Activated CD4-positive, CD25-positive, alpha-beta regulatory T cell treated with anti-CD3 and anti-CD28 coated beads, Interleukin-2, amount 50 U/mL, for 72 hours (primary cell): Measurements from ENCODE around the gene LUC7L2.
"Not testable (repeated sequence)": the region's sequence is repeated elsewhere in the genome, so short reads cannot be mapped to it uniquely, and the experiment has no call there.

Source experiments
- DNase-seq: peaks from one replicate; pipeline ENCODE4 v3.0.0; 2021

Gene LUC7L2, protein sequence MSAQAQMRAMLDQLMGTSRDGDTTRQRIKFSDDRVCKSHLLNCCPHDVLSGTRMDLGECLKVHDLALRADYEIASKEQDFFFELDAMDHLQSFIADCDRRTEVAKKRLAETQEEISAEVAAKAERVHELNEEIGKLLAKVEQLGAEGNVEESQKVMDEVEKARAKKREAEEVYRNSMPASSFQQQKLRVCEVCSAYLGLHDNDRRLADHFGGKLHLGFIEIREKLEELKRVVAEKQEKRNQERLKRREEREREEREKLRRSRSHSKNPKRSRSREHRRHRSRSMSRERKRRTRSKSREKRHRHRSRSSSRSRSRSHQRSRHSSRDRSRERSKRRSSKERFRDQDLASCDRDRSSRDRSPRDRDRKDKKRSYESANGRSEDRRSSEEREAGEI

DNA sequence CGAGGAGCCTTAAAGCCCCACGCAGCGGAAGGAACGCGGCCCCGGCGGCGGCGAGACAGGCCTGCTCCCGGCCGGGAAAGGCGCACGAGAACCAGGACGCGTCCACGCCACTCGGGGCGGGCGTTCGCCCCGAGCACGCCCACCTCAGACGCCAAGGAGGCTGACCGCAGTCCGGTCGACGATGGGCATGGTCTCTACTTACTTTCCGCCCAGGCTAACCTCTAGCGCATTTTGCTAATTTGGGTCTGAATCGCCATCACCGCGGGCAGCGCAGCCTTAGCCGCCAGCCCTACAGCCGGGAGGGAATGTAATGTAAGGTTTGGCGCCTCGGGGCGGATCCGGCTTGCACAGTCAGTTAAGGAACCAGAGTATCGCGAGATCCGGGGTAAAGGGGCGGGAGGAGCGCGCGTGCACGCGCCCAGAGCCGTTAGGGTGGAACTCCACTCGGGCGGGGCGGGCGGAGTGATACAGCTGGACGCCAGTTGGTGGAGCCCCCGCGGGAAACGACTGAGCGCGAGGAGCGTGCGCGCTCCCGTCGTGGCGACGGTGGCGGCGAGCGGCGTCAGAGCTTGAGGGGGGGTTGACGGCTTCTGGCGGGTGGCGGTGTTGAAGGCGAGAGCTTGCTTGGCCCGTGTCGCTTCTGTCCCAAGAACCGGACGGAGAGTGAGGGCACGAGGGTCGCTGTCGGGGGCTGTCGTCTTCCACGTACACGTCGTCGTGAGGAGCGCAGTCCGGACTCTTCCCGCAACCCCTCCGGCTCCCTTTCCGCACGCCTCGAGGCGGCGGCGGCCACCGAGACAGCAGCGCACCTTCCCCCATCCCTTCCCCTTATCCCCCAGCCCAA lies at the start of gene LUC7L2:
LUC7L2 (plus strand) TSS at position 529 of the 844 bp plus-strand sequence. CDS start 368 bp downstream, outside the sequence.
- DNase-seq, result peak; percentile 98

DNA sequence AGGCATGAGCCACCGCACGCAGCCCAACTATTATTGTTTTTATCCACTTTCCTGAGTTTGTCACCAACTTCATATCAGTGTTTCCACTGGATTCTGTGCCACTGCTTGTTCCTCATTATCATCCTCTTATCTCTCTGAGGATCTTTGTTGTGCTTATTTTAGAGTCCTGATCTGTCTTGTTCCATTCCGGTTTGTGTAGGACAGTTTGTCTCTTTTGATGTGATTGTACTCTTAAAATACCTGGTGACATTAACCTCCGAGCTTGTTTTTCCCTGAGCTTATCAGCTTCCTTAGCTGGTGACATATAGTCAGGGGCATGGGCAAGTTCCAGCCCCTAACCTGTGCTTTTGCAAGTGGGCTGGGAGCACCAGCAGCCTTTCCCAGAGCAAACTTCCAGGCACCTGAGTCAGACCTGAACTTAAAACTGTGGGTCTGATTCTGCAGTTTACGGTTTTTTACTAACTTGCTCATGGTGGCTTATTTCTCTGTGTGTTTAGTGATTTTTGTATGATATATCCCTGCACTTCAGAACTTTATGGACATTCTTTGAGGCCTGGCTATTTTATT lies 41.7 kb upstream of the LUC7L2 start:
- DNase-seq, result no peak

DNA sequence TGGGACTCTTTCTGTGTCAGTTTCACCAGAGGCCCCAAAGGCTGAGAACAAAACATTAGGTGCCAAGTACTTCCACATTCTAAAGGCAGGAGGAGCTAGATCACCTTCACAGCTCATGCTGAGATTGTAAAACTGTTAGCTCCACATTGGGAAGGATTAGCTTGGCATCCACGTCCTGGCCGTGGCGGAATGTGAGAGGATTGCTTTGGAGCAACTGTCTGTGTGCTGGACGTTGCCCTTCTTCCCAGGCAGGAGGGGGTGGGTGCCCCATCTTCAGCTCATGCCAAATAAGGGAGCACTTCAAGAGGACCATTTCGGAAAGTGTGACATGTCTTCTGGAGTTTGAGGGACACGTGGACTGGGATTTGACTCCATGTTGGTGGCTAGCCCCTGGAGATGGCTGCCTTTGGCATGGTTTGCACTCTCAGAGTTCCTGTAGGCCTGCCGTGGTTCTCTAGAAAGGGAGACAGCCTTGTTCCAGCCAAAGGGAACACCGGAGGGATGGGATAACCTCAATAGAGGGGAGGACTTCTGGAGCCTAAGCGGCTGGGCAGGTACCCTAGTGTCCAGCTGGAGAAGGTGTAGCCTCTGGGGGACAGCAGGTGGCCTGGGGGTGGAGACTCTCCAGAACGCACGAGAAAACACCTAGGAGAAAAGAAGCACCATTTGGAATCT lies 38.5 kb upstream of the LUC7L2 start:
- DNase-seq, result no peak

DNA sequence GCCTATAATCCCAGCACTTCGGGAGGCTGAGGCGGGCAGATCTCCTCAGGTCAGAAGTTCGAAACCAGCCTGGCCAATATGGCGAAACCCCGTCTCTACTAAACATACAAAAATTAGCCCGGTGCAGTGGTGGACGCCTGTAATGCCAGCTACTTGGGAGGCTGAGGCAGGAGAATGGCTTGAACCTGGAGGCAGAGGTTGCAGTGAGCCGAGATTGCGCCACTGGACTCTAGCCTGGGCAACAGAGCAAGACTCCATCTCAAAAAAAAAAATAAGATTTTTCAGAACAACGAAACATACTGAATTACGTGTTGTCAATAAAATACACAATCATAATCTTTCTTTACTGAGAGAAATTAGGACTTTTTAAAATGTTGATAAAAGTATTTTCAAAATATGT lies 35.0 kb upstream of the LUC7L2 start:
- DNase-seq, result not testable (repeated sequence)

DNA sequence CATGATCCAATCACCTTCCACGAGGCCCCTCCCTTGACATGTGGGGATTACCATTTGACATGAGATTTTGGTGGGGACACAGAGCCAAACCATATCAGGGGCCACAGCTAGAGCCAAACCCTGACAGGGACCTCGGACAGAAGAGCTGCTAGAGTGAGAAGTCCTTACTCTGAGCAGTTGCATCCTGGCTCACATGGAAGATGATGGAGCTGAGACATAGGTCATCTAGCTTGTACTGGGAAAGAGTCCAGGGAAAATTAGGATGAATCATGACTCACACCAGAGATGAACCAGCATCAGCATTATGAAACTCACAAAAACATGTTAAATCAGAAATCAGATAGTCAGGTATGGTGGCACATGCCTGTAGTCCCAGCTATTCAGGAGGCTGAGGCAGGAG lies 31.3 kb upstream of the LUC7L2 start:
- DNase-seq, result no peak

DNA sequence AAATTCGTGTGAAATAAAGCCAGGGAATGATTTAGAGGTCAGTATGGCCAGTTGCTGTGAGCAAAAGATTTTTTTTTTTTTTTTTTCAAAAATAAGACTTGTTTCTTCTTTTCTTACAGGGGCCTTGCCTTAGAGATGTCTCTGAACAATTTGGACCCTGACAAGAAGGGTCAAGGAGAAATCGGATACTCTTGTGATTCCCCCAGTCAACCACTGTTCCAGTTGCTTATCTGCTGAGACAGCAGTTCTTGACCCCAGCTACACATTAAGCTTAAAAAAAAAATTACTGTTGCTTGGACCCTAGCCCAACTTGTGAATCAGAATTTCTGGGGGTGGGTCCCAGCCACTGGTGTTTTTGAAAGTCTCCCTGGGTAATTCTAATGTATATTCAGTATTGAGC lies 30.6 kb upstream of the LUC7L2 start:
- no peak for DNase-seq

DNA sequence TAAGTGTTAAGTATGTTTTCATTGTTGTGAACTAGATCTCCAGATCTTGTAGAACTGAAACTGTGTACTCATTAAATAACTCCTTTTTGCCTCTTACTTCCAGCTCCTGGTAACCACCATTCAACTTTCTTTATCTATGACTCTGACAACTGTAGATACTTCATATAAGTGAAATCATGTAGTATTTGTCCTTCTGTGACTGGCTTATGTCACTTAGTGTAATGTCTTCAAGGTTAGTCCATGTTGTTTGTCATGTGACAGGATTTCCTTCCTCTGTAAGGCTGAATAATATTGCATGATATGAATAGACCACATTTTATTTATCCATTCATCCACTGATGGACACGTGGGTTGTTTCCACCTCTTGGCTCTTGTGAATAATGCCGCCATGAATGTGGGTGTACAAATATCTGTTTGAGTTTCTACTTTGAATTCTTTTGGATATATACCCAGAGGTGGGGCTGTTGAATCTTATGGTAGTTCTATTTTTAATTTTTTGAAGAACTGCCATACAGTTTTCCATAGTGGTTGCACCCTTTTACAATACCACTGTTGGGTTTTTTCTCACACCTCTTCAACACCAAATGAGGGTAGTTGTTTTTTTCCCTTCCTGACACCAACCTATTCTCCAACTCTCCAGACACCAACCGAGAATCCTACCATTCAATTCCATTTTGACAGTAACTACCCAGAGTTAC lies 29.2 kb upstream of the LUC7L2 start:
- DNase-seq, result no peak

DNA sequence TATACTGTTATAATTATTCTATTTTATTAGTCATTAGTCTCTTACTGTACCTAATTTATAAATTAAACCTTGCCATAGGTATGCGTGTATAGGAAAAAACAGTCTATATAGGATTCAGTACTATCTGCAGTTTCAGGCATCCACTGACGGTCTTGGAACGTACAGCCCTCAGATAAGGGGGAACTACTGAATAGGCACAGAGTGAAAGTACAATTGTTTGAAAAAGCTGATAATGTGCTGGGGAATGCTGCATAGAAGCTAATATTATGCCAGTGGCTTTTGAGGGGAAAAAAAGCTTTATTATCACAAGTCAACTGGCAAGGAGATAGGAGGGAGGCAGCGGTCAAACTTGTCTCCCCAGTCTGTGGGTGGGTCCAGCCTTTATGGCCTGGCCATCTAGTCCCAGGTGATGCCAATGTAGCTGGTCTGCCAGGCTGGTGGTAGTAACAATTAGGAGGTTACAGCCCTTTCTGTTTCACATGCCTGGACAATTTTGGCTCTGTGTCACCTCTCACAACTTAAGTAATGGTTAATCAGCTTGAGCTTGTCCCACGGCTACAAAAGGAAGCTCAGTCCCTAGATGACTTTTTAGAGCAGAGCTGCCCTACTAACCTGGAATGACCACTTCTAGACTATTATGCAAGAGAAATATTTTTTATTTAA lies 26.9 kb upstream of the LUC7L2 start:
- DNase-seq, result no peak

DNA sequence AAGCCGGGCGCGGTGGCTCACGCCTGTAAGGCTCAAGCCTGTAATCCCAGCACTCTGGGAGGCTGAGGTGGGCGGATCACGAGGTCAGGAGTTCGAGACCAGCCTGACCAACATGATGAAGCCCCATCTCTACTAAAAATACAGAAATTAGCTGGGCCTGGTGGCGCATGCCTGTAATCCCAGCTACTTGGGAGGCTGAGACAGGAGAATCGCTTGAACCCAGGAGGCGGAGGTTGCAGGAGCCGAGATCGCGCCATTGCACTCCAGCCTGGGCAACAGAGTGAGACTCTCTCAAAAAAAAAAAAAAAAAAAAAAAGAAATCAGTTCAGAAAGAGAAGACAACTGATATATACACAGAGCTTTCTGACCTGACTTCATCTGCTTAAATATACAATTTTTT lies 26.3 kb upstream of the LUC7L2 start:
- DNase-seq, result not testable (repeated sequence)

DNA sequence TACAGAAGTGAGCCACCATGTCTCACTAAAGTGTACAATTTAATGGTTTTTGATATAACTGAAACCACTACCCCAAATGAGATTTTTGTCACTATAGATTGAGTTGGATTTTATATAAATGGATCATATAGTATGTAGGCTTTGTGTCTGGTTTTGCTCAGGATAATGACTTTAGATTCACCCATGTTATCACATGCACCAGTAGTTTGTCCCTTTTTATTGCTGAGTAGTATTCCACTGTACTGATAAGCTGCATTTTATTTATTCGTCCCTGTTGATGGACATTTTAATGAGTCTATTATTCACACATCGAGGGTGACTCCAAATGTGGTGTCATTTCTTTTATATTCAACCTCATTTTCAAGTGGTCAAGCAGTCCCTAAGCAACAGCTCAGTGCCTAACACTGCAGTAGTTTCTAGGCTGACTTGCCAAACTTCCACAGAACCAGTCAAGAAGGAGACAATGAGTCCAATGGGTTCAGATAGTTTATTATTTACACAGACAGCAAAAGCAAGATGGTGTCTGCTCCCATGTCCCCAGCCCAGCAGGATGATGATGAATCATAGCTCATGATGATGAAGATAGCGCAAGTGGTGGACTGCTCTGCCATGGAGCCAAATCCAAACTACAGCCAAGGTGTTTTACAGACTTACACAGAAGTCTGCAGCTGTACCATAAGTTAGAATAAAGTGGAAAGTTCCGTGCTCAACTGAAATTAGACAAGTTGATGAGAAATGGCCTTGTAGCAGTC lies 25.1 kb upstream of the LUC7L2 start:
- DNase-seq, result no peak

DNA sequence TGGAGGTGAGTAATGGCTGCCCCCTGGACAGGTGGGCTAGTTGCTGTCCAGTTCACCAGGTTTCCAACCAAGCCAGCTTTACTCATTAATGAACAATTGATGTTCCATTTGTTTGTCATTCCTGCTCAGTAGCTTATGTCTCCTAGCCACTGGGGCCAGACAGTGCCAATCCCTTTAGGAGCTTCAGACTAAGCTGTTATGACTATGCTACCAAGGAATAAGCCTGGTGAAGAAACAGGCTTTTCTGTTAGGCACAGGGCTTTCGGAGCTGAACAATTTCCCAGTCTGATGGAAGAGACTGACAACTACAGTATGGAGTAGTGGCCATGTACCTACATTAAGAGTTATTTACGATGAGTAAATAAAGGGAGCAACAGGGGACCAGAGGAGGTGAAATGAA lies 20.7 kb upstream of the LUC7L2 start:
- DNase-seq, result no peak

DNA sequence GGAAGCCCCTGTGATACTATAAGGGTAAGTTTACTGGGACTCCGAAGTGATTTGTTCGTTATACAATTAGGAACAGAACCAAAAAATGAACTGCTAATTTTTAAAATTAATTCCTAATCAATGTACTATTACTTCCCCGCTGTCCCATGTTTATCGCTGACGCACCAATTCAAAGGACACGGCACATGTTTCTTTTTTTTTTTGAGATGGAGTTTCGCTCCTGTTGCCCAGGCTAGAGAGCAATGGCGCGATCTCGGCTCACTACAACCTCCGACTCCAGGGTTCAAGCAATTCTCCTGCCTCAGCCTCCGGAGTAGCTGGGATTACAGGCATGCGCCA lies 20.0 kb upstream of the LUC7L2 start:
- DNase-seq, result no peak

DNA sequence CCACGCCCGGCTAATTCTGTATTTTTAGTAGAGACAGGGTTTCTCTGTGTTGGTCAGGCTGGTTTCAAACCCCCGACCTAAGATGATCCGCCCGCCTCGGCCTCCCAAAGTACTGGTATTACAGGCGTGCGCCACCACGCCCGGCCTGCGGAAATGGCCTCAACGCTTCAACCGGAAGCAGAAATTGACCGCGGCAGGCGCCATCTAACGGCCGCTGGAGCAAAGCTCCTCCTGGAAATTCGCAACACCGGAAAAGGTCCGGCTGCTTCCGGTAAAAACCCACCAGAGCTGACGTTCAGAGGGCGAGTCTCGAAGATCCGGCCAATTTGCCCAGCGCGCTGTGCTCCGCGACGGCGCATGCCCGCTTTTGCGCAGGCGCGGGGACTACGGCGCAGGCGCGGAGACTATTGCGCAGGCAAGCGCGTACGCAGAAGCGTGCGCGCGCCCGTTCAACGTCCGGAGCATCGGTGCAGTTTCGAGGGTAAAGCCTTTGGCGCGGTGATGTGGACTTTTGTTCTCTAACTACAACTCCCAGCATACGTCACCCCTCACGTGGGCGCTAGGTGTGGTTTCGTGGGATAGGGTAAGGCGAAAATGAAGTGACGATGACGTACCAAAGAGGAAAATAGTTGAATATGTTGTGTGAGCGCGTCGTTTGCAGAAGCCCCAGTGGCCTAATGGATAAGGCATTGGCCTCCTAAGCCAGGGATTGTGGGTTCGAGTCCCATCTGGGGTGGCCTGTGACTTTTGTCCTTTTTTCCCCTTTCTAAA lies 19.5 kb upstream of the LUC7L2 start:
- DNase-seq, result peak; percentile 95

DNA sequence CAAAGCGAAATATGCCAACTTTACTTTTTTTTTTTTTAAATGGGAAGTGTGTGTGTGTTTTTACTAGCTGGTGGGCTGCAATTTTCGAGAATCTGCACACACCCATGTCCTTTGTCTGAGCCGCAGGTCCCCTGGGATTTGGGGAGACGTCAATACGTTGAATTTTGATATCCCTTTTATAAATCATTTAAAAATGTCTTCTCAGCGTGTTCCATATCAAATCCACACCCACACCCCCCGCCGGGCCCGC lies 19.0 kb upstream of the LUC7L2 start:
- no peak for DNase-seq

DNA sequence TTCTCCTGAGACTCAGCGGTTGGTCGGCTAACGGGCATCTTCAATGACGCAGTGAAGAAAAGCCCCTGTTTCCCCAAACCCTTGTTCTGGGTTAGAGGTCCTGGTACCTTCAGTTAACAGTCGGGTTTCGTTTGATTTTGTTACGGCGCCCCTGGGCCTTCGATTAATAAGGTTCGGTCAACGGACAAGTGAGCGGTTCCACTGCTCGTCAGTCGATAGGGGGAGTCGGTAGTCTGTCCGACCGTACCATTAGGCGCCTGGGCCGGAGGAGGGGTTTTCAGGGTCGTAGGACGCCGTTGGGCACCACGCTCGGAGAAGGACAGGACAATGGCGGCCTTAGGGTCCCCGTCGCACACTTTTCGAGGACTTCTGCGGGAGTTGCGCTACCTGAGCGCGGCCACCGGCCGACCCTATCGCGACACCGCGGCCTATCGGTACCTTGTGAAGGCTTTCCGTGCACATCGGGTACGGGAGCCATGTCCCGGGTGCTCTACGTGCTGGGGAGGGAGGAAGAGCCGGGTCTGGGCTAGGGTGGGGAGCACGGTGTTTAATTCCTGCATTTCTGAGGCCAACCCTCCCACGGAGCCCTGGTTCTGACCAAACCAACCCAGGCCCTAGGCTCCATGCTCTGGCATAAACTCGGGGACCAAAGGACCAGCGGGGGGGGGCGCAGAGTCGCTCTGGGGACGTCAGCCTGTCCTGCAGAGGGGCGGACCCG lies 18.5 kb upstream of the LUC7L2 start, which contains the start of gene FMC1:
FMC1 (plus strand) TSS at position 280 of the 718 bp plus-strand sequence; CDS start at position 328, 48 bp downstream.
- peak; percentile 81 for DNase-seq

DNA sequence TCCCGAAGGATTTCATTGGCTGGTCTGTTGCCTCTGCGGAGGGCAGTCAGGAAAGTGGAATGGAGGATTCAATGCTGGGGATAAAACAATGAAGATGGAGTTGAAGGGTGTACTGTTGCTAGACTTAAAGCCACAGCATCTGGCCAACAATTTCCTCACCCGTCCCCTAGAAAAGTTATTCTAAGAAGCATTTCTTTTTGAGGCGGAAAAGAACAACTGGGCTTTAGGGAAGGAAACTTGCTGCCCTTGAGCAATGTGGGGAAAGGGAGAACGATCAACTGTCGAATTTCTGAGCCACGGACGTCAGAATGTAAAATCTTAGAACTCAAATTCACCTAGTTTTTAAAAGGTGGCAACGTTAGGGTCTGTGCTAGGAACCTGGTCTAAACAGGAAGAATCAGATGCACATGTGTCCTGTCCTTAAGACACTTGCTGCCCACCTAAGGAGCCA lies 17.9 kb upstream of the LUC7L2 start:
- DNase-seq, result no peak

DNA sequence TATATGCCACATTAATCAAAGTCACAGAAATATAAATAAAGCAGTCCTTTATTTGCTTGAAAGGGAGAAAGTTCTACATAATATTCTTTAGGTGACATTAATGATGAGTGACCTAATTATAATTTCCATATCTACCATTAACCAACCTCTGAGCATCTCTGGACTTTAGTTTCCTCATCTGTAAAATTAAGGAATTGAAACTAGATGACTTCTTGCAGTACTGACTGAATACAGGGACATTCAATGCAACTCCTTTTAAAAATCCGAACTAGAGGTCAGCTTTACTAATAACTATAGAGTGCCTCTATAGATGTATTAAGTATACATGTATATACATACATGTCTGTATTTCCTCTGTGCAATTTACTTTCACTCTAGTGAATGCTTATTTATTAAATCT lies 14.7 kb upstream of the LUC7L2 start:
- no peak for DNase-seq

DNA sequence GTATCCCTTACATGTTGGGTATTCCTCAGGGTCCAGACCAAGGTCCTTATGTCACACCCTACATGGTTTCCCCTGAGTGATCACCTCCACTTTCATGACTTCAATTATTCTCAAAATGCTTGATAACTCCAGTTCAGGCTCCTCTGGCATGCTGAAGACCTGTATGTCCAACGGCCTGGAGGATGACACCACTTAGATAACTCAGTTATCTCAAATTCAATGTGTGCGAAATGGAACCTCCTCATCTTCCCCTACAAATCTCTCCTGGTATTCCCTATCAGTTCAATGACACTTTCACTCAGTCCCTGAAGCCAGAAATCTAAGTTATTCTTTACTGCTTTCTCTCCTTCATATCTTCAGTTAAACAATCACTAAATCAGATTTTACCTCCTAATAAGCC lies 8.7 kb upstream of the LUC7L2 start:
- no peak for DNase-seq

DNA sequence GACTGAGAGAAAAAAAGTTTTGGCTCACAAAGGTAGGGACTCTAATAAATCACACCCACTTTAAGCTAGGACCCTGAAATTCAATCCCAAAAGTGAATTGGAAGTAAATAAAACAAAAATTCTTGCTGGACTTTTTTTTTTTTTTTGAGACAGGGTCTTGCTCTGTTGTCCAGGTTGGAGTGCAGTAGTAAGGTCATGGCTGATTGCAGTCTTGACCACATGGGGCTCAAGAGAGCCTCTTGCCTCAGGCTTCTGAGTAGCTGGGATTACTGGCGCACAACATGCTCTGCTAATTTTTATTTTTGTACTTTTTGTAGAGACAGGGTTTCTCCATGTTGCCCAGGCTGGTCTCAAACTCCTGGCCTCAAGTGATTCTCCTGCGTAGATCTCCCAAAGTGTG lies 5.0 kb upstream of the LUC7L2 start:
- DNase-seq, result no peak

DNA sequence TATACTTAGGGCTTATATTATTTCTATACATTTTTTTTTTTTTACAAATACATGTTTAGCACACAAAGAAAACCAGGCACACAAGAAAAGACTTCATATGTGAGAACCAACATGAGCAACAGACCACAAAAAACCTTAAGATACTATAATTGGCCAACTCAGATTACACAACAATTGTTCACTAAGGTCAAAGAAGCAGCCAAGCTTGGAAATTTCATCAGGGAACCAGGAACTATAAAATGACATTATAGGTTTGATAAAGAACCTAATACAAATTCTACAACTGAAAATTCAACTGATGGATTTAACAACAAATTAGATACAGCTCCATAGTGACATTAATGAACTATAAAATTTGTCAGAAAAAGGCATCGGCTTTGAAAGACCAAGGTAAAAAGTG lies 4.4 kb upstream of the LUC7L2 start:
- no peak for DNase-seq
